HFFc6 (cell line): ENCODE data around the gene CLRN3. TPM values are rescaled to one million over a fixed set of nuclear protein-coding genes. Genes with fewer than 3 reads are reported as not detected.

Experiments used
- DNase-seq: peaks from one replicate; pipeline ENCODE4 v3.0.0-alpha.2; 2018
- H3K27ac Mint-ChIP-seq: 2 replicates; pipeline ENCODE4 v1.8.0; 2020; ENCODE audit warnings: mild to moderate bottlenecking, mixed read lengths
- H3K27me3 Mint-ChIP-seq: 2 replicates; pipeline ENCODE4 v1.8.0; 2021; ENCODE audit warnings: mild to moderate bottlenecking, moderate library complexity, mixed read lengths; ENCODE audit not compliant: insufficient read depth
- H3K36me3 Mint-ChIP-seq: 2 replicates; pipeline ENCODE4 v1.8.0; 2021; ENCODE audit warnings: low read depth, mixed read lengths
- H3K4me1 Mint-ChIP-seq: 2 replicates; pipeline ENCODE4 v1.8.0; 2020; ENCODE audit warnings: low read depth, mixed read lengths
- H3K4me3 Mint-ChIP-seq: 2 replicates; pipeline ENCODE4 v1.8.0; 2020; ENCODE audit warnings: mild to moderate bottlenecking, moderate library complexity, mixed read lengths
- H3K9me3 Mint-ChIP-seq: 2 replicates; pipeline ENCODE4 v1.8.0; 2020; ENCODE audit warnings: mild to moderate bottlenecking, mixed read lengths
- CTCF ChIP-seq: fragments of 200-600 bp; sonication (generic); IDR thresholded peaks from 2 replicates; pipeline ENCODE4 v1.5.0; 2021; ENCODE audit warnings: antibody characterized with exemption, mild to moderate bottlenecking
- total RNA-seq, 6 experiments: library from RNA; stranded (reverse); fragmentation: NEBNext Ultra II Directional; extraction: Animal tissue kit (Norgen Biotek cat#: 25700); gene quantifications; 2 replicates in 1 of 6; 3 replicates in 5 of 6; pipeline ENCODE4 v1.2.3, GENCODE V29; 2021

The CLRN3 gene
- total RNA-seq, 6 experiments from 2014 or later = not detected

- Mint-ChIP-seq H3K36me3 (no peaks in the 10 kb centered on the region), H3K4me1 (no peaks in the 10 kb centered on the region), H3K27ac (no peak overlapping the region), H3K4me3 (no peak overlapping the region), H3K9me3 (peaks cover 49% of the 10 kb centered on the region), H3K27me3 (peaks cover 5% of the 10 kb centered on the region)
- no peak for TF ChIP-seq CTCF
- DNase-seq = no peak
Observed at GRCh38 chr10:127908106-127908958, 15.6 kb upstream of the CLRN3 start.

- Mint-ChIP-seq H3K4me3 (no peak overlapping the region), H3K36me3 (no peaks in the 10 kb centered on the region), H3K9me3 (peaks cover 55% of the 10 kb centered on the region), H3K27me3 (peaks cover 5% of the 10 kb centered on the region), H3K4me1 (no peaks in the 10 kb centered on the region), H3K27ac (no peak overlapping the region)
- DNase-seq = no peak
- TF ChIP-seq CTCF = no peak
Observed at GRCh38 chr10:127907411-127908105, 14.8 kb upstream of the CLRN3 start.

GRCh38 chr10:127906548-127907377, 14.0 kb upstream of the CLRN3 start, which contains the start of gene PTPRE:
PTPRE (plus strand) TSS chr10:127907103; CDS start chr10:128040882, 133,779 bp downstream.
- H3K9me3 Mint-ChIP-seq = peaks cover 56% of the 10 kb centered on the region
- H3K4me1 Mint-ChIP-seq = no peaks in the 10 kb centered on the region
- H3K27me3 Mint-ChIP-seq = peaks cover 5% of the 10 kb centered on the region
- no peak for DNase-seq
- H3K27ac Mint-ChIP-seq = no peak within 1 kb of the TSS
- no peak within 1 kb of the TSS for H3K4me3 Mint-ChIP-seq
- no peaks in the 10 kb centered on the region for H3K36me3 Mint-ChIP-seq
- TF ChIP-seq CTCF = no peak

GRCh38 chr10:127905848-127906261, 13.1 kb upstream of the CLRN3 start:
- DNase-seq = no peak
- Mint-ChIP-seq H3K27me3 (peaks cover 5% of the 10 kb centered on the region), H3K4me3 (no peak overlapping the region), H3K9me3 (peaks cover 56% of the 10 kb centered on the region), H3K27ac (no peak overlapping the region), H3K36me3 (no peaks in the 10 kb centered on the region), H3K4me1 (no peaks in the 10 kb centered on the region)
- TF ChIP-seq CTCF = no peak
